ENCODE results near the gene PLA2G4A.

Gene PLA2G4A

DNA sequence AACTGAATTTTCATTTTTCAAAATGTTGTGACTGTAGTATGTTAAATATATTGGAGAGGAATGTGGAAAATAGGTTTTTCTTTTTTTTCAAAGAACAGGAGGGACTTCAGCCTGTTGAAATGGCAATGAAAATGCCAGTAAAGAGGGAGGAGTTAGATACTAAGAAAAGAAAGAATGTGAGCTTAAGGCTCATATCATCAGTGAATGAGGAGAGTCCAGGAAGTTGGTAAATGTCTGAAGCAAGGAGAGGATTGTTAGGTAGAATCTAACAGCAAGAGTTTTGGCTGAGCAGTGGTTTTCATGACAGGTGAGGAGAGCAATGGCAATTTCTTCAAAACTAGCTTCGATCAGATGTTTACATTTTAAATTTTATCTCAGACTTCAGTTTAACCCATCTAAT is 43.0 kb downstream of the PLA2G4A start:
- H3K4me3 ChIP-seq (replicated peaks; ENCODE audit: low read depth, low read length): no peak overlapping the region
- TF ChIP-seq, protein P1, sequence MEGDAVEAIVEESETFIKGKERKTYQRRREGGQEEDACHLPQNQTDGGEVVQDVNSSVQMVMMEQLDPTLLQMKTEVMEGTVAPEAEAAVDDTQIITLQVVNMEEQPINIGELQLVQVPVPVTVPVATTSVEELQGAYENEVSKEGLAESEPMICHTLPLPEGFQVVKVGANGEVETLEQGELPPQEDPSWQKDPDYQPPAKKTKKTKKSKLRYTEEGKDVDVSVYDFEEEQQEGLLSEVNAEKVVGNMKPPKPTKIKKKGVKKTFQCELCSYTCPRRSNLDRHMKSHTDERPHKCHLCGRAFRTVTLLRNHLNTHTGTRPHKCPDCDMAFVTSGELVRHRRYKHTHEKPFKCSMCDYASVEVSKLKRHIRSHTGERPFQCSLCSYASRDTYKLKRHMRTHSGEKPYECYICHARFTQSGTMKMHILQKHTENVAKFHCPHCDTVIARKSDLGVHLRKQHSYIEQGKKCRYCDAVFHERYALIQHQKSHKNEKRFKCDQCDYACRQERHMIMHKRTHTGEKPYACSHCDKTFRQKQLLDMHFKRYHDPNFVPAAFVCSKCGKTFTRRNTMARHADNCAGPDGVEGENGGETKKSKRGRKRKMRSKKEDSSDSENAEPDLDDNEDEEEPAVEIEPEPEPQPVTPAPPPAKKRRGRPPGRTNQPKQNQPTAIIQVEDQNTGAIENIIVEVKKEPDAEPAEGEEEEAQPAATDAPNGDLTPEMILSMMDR (IDR thresholded peaks at IDR 0.05; ENCODE audit: low read length, missing control alignments): no peak
- DNase-seq (ENCODE audit: low read depth): no peak

DNA sequence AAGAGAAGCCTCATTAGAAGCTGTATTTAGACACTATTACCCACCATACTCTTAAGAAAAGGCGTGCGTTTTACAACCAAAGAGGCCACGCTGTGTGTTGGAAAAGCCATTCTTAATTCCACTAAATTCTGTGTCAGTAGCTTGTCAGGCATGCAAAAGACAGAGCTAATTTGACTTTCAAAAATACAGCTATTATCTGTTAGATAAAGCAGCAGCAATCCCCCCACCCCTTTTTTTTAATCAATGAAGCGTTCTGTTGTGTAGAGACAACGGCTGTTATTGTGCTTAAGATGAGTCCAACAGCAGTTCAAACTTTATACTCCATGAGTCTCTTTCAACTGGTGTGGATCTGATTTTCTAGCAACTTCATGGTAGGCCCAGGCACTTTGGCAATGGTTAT is 43.5 kb downstream of the PLA2G4A start:
- H3K4me3 ChIP-seq (replicated peaks; ENCODE audit: low read depth, low read length): no peak overlapping the region
- no peak for DNase-seq (ENCODE audit: low read depth)
- TF ChIP-seq, protein P1 (IDR thresholded peaks at IDR 0.05; ENCODE audit: low read length, missing control alignments): no peak

DNA sequence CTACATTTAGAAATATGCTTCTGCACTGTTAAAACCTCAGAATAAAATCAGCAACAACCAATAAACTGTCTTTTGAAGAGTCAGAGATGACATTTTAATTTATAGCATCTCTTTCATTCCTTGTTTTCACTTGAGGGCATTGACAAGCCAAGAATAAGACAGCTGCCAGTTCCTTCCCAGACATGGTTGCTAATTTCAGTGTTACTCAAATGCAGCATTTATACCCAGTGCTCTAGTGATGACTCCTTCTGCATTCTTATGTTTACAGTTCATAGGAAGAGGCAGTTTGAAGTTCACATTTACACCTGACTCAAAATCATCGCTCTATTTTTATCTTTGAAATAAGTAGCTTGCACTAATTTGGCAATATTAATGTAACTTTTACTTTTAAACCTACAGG is 44.9 kb downstream of the PLA2G4A start:
- H3K4me3 ChIP-seq (replicated peaks; ENCODE audit: low read depth, low read length): no peak overlapping the region
- no peak for DNase-seq (ENCODE audit: low read depth)
- TF ChIP-seq, protein P1 (IDR thresholded peaks at IDR 0.05; ENCODE audit: low read length, missing control alignments): no peak

DNA sequence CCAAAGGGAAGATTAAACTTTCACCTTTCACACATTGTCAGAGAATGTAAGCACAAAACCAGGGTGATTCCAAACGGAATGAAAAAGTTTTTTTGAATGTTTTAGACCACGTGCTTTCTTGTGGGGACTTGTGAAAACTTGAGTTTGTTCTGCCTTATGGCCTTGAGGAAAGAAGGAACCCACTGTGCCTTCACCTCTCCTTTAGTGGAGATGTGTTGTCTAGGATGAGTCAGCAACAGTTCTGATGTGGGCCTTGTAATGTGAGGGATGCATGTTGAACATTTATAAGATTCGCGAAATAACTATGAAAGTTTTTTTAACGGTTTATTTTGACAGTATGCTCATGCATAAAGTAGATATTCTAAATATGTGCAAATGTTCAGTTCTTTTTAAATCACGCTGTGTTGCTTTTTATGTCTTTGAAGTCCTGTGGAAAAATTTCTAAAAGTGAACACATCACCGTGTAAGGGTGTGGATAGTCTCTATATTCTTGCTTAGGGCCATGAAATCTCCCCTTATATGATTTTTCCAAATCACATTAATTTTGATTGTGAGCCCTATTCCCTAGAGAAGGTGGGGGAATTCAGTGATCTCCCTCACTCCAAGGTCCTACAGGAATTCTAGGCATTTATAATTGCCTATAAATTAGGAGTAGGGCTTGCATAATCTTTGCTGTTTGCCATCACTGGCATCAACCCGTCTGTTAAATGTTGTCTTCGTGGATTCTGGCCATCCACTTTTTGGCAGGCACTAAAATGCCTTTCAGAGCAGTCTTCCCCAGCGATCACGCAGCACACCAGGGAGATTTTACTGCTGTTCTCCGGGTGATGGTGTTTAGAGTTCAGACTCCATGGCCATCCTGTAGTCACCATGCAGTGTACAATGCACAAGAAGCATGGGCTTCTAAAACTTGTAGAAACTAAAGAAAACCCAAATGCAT is 47.4 kb downstream of the PLA2G4A start:
- DNase-seq (ENCODE audit: low read depth): no peak
- TF ChIP-seq, protein P1 (IDR thresholded peaks at IDR 0.05; ENCODE audit: low read length, missing control alignments): no peak

DNA sequence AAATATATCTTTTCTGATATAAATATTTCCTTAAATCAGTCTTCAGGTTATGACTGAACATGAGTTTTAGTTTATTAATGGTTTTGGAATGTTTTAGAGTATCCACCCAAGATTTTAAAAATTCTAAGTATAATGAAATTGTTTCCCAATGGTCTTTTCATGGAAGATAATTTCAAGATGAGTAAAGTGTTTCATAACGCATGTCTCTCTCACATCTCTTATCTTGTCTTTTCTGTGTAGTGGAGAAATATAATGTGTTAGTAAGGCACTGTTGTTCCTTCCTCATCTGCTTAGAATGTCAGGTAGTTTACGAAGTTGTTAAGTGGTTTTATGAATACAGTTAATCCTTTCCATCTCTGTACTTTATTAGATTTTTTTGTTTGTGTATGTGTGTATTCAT is 49.6 kb downstream of the PLA2G4A start:
- H3K4me3 ChIP-seq (replicated peaks; ENCODE audit: low read depth, low read length): no peak overlapping the region
- no peak for DNase-seq (ENCODE audit: low read depth)
- TF ChIP-seq, protein P1 (IDR thresholded peaks at IDR 0.05; ENCODE audit: low read length, missing control alignments): no peak

More for the DNA sequence above, 47.4 kb downstream of the PLA2G4A start:
- H3K4me3 ChIP-seq (replicated peaks; ENCODE audit: low read depth, low read length): no peak overlapping the region

DNA sequence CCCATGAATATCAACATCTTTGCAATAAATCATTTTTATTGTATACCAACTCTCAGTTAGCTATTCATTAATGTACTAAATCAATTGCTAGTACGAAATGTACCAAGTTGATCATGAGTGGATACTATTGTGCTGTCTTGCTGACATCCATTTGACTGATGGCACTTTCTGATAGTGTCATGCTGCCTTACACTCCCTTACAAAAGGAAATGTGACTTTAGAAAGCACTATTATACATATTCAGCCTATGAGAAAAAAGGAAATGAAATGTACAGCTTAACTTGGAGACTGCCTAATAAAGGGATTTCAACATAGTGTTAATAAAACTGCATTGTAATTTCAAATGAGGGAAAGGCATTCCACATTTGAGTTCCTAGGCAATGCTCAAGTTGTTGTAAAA is 52.2 kb downstream of the PLA2G4A start:
- no peak for DNase-seq (ENCODE audit: low read depth)
- TF ChIP-seq, protein P1 (IDR thresholded peaks at IDR 0.05; ENCODE audit: low read length, missing control alignments): no peak
- no peak overlapping the region for H3K4me3 ChIP-seq (replicated peaks; ENCODE audit: low read depth, low read length)
